Posterior cingulate gyrus (tissue), 11 donors: ENCODE results near the gene TNRC18.
A peak's percentile ranks its signal among the peaks of the same experiment; 100 is the strongest.

Experiments used
- DNase-seq, 10 donors: peaks; one replicate each; pipeline versions ENCODE4 v3.0.0 to v3.0.0-alpha.2; 2020 to 2021; ENCODE audit warnings: mixed read lengths in 3 of 10
- intact Hi-C: fragments of 100-400 bp; cut with DNase I; formaldehyde crosslinking; loops from one replicate; pipeline ENCODE4 v1.15.1; 2023

Gene TNRC18

GRCh38 chr7:5414916-5415315 is 8.7 kb downstream of the TNRC18 start:
- DNase-seq: no peak
- intact Hi-C loops: no loop called here

- no peak for DNase-seq
- intact Hi-C loops: no loop called here
These were observed 10.2 kb downstream of the TNRC18 start for GRCh38 chr7:5413449-5413786.

GRCh38 chr7:5408777-5409176 is 14.9 kb downstream of the TNRC18 start:
- intact Hi-C loops: no loop called here
- no peak for DNase-seq

- DNase-seq: no peak
- intact Hi-C loops: no loop called here
These were observed 16.4 kb downstream of the TNRC18 start for GRCh38 chr7:5406957-5407945.

- intact Hi-C loops: no loop called here
- DNase-seq: peak in 1 of 10 donors; percentile 88
These were observed 19.2 kb downstream of the TNRC18 start for GRCh38 chr7:5404421-5404826.

- intact Hi-C loops: no loop called here
- DNase-seq: no peak
These were observed 20.2 kb downstream of the TNRC18 start for GRCh38 chr7:5403442-5403841.

GRCh38 chr7:5397736-5398135 is 25.9 kb downstream of the TNRC18 start:
- intact Hi-C loops: no loop called here
- DNase-seq: no peak

GRCh38 chr7:5396999-5397663 is 26.5 kb downstream of the TNRC18 start:
- DNase-seq: peak in 8 of 10 donors; percentile 33 to 94 (median 47)
- intact Hi-C loops: no loop called here

- intact Hi-C loops: no loop called here
- peak in 4 of 10 donors; percentile 11 to 52 (median 26) for DNase-seq
These were observed 27.1 kb downstream of the TNRC18 start for GRCh38 chr7:5396542-5396941.

GRCh38 chr7:5395246-5395645 is 28.4 kb downstream of the TNRC18 start:
- intact Hi-C loops: no loop called here

GRCh38 chr7:5394264-5395105 is 29.1 kb downstream of the TNRC18 start:
- intact Hi-C loops: no loop called here
- no peak for DNase-seq

More at GRCh38 chr7:5395246-5395645, 28.4 kb downstream of the TNRC18 start:
- DNase-seq: no peak

- DNase-seq: no peak
- intact Hi-C loops: no loop called here
These were observed 29.9 kb downstream of the TNRC18 start for GRCh38 chr7:5393748-5394147.

GRCh38 chr7:5393328-5393727 is 30.3 kb downstream of the TNRC18 start:
- no peak for DNase-seq
- intact Hi-C loops: no loop called here

- intact Hi-C loops: no loop called here
- DNase-seq: no peak
These were observed 32.7 kb downstream of the TNRC18 start for GRCh38 chr7:5390918-5391317.

GRCh38 chr7:5388905-5389433 is 34.7 kb downstream of the TNRC18 start:
- intact Hi-C loops: no loop called here
- DNase-seq: no peak

- no peak for DNase-seq
- intact Hi-C loops: no loop called here
These were observed 35.2 kb downstream of the TNRC18 start for GRCh38 chr7:5388273-5388901.

GRCh38 chr7:5387711-5388245 is 35.9 kb downstream of the TNRC18 start:
- intact Hi-C loops: no loop called here
- DNase-seq: no peak

GRCh38 chr7:5384618-5385017 is 39.0 kb downstream of the TNRC18 start:
- no peak for DNase-seq
- intact Hi-C loops: no loop called here

- no peak for DNase-seq
- intact Hi-C loops: no loop called here
These were observed 40.1 kb downstream of the TNRC18 start for GRCh38 chr7:5383314-5384098.
